HG02798 (cell line): ENCODE measurements around the gene P2RY8.
"Not testable (repeated sequence)": the region's sequence is repeated elsewhere in the genome, so short reads cannot be mapped to it uniquely, and the experiment has no call there.

ENCODE experiments used
- ATAC-seq: cut with Tn5 transposase; IDR thresholded peaks from one replicate; pipeline ENCODE4 v1.9.1; 2021; ENCODE audit warnings: mild to moderate bottlenecking; ENCODE audit not compliant: unreplicated experiment, poor library complexity

Gene P2RY8

DNA sequence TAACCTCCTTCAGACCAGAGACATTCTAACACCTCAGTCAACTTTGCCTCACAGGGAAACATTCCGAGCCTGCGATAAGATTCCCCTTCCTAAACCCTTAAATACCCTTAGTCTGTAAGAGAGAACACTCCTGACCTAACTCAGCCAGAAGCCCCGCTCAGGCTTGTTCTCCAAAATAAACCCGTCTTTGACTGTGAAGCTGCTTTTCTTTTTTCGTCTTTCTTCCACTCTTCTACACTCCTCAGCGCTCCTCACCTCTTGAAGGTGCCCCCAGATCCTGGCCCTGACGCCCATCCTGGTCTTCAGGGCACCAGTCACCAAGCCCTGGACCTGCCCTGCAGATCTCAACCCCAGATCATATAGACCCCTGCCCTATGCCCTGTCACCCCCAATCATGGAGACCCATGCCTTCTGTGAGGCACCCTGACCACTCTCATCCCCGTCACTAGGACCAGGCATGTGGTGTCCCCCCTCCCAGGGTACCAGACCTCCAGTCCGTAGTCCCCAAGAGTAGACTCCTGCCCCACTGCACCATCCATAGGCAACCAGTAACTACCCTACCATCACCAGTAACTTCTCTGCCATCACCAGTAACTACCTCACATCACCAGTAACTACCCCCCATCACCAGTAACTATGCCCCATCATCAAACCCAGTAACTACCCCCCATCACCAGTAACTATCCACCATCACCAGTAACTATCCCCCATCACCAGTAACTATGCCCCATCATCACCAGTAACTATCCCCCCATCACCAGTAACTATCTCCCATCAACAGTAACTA, 87.8 kb downstream of the P2RY8 start:
- no peak for ATAC-seq

DNA sequence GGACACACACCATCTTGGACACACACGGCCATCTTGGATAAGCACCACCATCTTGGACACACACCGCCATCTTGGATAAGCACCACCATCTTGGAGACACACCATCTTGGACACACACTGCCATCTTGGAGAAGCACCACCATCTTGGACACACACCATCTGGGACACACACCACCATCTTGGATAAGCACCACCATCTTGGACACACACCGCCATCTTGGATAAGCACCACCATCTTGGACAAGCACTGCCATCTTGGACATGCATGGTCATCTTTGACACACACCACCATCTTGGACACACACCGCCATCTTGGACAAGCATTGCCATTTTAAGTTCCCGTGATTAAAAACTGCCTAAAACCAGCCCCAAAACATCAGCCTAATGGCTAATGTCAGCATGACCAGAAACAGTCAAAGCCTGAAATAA, 88.4 kb downstream of the P2RY8 start:
- ATAC-seq: not testable (repeated sequence)

DNA sequence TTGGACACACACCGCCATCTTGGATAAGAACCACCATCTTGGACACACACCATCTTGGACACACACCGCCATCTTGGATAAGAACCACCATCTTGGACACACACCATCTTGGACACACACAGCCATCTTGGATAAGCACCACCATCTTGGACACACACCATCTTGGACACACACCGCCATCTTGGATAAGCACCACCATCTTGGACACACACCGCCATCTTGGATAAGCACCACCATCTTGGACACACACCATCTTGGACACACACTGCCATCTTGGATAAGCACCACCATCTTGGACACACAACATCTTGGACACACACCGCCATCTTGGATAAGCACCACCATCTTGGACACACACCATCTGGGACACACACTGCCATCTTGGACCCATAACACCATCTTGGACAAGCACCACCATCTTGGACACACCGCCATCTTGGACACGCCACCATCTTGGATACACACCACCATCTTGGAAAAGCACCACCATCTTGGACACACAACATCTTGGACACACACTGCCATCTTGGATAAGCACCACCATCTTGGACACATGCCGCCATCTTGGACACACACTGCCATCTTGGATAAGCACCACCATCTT, 88.9 kb downstream of the P2RY8 start:
- ATAC-seq: not testable (repeated sequence)

- ATAC-seq: not testable (repeated sequence)
Observed at GRCh38 chrX:1446984-1447968, 89.7 kb downstream of the P2RY8 start.

DNA sequence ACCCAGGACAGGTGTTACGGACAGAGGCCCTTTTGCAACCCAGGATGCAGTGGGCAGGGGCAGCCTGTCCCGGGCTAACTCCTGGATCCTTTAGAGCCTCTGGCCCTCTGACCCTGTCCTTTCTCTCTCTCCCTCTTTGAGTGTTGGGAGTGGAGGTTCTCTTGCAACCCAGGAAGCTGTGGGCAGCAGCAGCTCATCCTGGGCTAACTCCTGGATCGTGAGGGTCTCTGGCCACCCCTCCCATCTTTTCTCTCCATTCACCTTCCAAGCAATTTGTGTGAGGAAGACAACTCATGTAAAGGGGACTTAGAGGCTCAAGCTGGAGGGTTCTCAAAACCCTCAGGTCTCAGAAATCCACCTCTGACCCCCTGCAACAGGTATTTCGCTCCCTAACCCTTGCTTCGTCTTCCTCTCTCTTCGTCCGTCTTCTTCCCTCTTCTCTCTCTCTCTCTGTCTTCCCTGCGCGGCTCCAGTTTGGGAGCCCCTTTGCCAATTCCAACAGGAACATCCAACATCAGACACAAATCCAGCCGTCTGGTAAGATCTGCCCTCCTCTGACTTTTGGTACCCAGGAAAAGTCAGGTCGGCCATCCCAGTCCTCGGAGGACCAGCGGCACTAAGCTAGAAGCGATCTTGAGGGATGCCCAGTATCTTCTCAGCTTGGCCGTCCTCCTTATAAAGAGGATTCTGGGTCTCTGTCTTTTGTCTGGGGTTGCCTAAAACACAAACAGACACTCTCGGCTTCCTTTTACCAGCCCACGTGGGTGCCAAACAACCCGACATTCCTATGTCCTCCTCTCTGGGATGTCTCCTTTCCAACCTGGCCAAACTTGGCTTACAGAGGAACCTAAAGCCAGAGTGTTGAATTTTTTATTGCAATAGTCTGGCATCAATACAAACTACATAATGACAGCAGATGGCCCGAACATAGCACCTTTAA, 92.2 kb downstream of the P2RY8 start:
- ATAC-seq: no peak

DNA sequence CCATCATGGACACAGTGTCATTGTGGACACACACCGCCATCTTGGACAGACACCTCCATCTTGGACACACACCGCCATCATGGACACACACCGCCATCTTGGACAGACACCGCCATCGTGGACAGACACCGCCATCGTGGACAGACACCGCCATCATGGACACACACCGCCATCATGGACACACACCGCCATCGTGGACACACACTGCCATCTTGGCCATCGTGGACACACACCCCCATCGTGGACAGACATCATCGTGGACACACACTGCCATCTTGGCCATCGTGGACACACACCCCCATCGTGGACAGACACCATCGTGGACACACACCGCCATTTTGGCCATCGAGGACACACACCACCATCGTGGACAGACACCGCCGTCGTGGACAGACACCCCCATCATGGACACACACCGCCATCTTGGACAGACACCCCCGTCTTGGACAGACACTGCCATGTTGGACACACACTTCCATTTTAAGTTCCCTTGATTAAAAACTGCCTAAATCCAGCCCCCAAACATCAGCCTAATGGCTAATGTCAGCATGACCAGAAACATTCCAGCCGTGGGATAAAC, 93.4 kb downstream of the P2RY8 start:
- no peak for ATAC-seq

DNA sequence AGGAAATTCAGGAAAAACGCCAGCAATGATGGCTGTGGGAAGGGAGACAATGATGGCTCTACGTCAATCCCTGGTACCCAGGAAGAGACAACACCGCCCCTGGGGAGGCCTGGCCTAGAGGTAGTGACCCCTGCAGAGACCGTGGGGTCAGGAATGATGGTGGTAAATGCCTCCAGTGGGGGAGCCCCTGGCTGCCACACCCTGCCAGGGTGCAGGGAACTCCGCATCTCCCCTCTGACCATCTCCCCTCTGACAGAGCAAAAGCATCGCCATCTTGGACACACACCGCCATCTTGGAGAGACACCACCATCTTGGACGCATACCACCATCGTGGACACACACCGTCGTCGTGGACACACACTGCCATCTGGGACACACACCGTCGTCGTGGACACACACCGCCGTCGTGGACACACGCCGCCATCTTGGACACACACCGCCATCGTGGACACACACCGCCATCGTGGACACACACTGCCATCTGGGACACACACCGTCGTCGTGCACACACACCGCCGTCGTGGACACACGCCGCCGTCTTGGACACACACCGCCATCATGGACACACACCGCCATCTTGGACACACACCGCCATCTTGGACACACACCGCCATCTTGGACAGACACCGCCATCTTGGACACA, 94.1 kb downstream of the P2RY8 start:
- ATAC-seq: no peak

GRCh38 chrX:1442016-1442665, 94.8 kb downstream of the P2RY8 start:
- ATAC-seq: no peak

DNA sequence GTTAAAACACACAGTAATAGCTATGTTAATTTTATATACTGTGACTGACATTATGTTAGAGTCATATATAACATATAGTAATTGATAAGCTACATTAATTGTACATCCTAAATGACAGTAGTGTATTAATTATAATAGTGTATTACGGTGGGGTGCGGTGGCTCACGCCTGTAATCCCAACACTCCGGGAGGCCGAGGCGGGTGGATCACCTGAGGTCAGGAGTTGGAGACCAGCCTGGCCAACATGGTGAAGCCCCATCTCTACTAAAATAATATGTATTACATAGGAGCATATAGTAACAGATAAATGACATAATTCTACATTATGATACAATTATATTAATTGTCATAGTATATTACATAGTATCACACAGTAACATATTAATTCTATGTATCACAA, 96.5 kb downstream of the P2RY8 start:
- no peak for ATAC-seq

- ATAC-seq: no peak
Observed at GRCh38 chrX:1435241-1435895, 101.6 kb downstream of the P2RY8 start.

DNA sequence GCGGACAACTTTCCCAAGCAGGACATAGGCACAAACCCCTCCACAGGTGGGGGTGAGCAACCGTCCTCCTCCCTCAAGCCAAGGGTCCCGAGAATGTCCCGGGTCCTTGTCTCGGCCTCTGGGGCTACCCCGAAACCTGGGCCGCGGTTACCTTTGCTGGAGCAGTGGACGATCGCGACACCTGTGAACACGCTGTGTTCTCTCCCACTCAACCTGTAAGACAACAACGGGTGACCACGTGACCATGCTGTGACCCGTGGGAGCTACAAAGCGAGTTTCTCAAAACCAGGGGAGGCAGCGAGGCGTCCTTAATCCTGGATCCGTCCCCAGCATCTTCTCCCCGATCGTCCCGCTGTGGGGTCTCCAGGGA, 102.1 kb downstream of the P2RY8 start:
- no peak for ATAC-seq

DNA sequence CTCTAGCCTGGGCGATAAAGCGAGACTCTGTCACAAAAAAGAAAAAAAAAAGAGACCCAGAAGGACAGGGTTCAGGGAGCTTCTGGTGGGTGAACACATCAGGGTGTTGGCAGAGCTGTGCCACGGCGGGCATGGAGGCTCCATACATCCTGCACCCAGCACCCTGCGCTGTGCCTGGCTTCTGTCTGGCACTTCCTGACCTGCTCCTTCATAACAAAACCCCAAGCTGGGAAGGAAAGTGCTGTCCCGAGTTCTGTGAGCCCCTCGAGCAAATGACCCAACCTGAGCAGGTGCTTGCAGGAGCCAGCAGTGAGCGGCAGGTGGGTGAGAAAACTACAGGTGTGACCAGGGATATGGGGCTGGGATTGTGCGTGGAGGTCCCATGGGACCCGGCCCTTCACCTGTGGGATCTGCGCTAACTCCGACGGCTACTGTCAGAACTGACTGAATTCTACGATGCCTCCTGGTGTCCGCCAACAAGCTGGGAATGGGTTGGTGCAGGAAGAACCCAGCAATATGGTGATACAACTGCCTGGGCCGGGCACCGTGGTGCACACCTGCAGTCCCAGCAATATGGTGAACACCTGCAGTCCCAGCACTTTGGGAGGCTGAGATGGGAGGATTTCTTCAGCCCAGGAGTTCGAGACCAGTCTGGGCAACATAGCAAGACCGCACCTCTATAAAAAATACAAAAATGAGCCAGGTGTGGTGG, 103.2 kb downstream of the P2RY8 start:
- no peak for ATAC-seq

DNA sequence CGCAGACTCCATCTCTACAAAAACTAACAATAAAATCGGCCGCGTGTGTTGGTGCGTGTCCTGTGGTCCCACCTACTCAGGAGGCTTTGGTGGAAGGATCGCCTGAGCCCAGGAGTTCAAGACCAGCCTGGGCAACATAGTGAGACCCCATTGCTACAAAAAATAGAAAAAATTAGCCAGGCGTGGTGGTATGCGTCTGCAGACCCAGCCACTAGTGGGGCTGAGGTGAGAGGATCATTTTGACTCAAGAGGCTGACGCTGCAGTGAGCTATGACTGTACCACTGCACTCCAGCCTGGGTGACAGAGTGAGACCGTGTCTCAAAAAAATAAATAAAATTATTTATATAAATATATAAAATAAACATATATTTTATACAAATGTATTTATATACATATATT, 106.5 kb downstream of the P2RY8 start:
- ATAC-seq: no peak

GRCh38 chrX:1427756-1428155, 109.2 kb downstream of the P2RY8 start:
- no peak for ATAC-seq

GRCh38 chrX:1426321-1426720, 110.7 kb downstream of the P2RY8 start:
- ATAC-seq: not testable (repeated sequence)

DNA sequence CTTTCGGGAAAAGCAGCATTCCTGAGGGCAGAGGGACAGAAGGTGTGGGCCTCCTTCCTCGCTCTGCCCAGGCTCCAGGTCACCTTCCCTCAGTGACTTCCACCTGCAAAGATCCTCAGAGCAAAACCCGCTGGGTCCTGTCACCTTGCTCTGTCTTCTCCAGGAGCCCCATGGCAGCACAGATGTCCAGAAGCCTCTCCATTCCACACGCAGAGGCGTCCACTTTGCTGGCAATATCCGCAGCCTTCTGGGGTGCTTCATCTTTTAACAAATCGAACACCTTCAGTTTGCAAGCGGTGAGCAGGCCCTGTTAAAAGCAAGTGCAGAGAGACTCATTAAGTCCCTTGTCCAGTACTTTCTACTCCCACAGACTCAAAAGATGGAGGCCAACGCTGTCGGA, 111.6 kb downstream of the P2RY8 start:
- ATAC-seq: no peak

- no peak for ATAC-seq
Observed at GRCh38 chrX:1424147-1424851, 112.7 kb downstream of the P2RY8 start.
